Ovary (tissue), 3 donors: ENCODE data around the gene NUP210.

Experiments
- EP300 ChIP-seq: sonication (generic); formaldehyde crosslinking; IDR thresholded peaks from one replicate; pipeline ENCODE4 v1.6.1; 2017; ENCODE audit warnings: antibody characterized with exemption
- TF ChIP-seq, protein P1 (sequence below), 3 donors: fragments of 450-650 bp in 2 of 3; fragments of 200-600 bp in 1 of 3; IDR thresholded peaks; one replicate each; pipeline versions ENCODE4 v1.5.1 to v1.8.0; 2016 to 2022; ENCODE audit warnings: antibody characterized with exemption in 3 of 3, mild to moderate bottlenecking in 1 of 3
- donor health status: DM: no; HTN: no; CAD: no.

GRCh38 chr3:13391308-13391707, 28.8 kb downstream of the NUP210 start:
- no peak for TF ChIP-seq EP300
- TF ChIP-seq, protein P1, sequence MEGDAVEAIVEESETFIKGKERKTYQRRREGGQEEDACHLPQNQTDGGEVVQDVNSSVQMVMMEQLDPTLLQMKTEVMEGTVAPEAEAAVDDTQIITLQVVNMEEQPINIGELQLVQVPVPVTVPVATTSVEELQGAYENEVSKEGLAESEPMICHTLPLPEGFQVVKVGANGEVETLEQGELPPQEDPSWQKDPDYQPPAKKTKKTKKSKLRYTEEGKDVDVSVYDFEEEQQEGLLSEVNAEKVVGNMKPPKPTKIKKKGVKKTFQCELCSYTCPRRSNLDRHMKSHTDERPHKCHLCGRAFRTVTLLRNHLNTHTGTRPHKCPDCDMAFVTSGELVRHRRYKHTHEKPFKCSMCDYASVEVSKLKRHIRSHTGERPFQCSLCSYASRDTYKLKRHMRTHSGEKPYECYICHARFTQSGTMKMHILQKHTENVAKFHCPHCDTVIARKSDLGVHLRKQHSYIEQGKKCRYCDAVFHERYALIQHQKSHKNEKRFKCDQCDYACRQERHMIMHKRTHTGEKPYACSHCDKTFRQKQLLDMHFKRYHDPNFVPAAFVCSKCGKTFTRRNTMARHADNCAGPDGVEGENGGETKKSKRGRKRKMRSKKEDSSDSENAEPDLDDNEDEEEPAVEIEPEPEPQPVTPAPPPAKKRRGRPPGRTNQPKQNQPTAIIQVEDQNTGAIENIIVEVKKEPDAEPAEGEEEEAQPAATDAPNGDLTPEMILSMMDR (IDR thresholded peaks at IDR 0.05): no peak
